ENCODE measurements around the gene C12orf56.
"Not testable (repeated sequence)": the region's sequence is repeated elsewhere in the genome, so short reads cannot be mapped to it uniquely, and the experiment has no call there.

The C12orf56 gene

GRCh38 chr12:64229240-64229639, 161.3 kb downstream of the C12orf56 start:
- H3K27me3 ChIP-seq (ENCODE audit: insufficient read depth, low read length), result no peaks in the 10 kb centered on the region
- 50% methylated on average over 4 of the region's 4 CpGs for WGBS
- H3K4me3 ChIP-seq (ENCODE audit: low read length), result no peak overlapping the region
- H3K9ac ChIP-seq (ENCODE audit: low read depth, low read length), result no peak overlapping the region
- no peaks in the 10 kb centered on the region for H3K36me3 ChIP-seq (ENCODE audit: insufficient read depth, low read length)
- no peak overlapping the region for H3K27ac ChIP-seq (ENCODE audit: low read depth, low read length)
- 0 out of 2 replicates have a peak, but pooled peaks cover 2% of the 10 kb centered on the region for H3K9me3 ChIP-seq (ENCODE audit: insufficient read depth, low read depth, low read length)
- H3K4me1 ChIP-seq (ENCODE audit: insufficient read depth, low read length), result no peaks in the 10 kb centered on the region

- no peak overlapping the region for H3K27ac ChIP-seq (ENCODE audit: low read depth, low read length)
- H3K9me3 ChIP-seq (ENCODE audit: insufficient read depth, low read depth, low read length), result 0 out of 2 replicates have a peak, but pooled peaks cover 2% of the 10 kb centered on the region
- H3K9ac ChIP-seq (ENCODE audit: low read depth, low read length), result no peak overlapping the region
- WGBS, result 63% methylated on average over 1 of the region's 2 CpGs
- peaks cover 9% of the 10 kb centered on the region for H3K4me1 ChIP-seq (ENCODE audit: insufficient read depth, low read length)
- no peaks in the 10 kb centered on the region for H3K36me3 ChIP-seq (ENCODE audit: insufficient read depth, low read length)
- no peaks in the 10 kb centered on the region for H3K27me3 ChIP-seq (ENCODE audit: insufficient read depth, low read length)
- no peak overlapping the region for H3K4me3 ChIP-seq (ENCODE audit: low read length)
These were observed 164.9 kb downstream of the C12orf56 start for GRCh38 chr12:64225626-64226025.

GRCh38 chr12:64222009-64222765, 168.4 kb downstream of the C12orf56 start, which contains the start of gene KICS2:
Gene KICS2, minus strand, starts transcription at chr12:64222296. Its CDS starts 59 bp downstream, at chr12:64222237.
- Histone ChIP-seq H3K4me1 (ENCODE audit: insufficient read depth, low read length) (peaks cover 35% of the 10 kb centered on the region), H3K27me3 (ENCODE audit: insufficient read depth, low read length) (no peaks in the 10 kb centered on the region)
- WGBS, result under 1% methylated on average over 56 of the region's 56 CpGs

GRCh38 chr12:64221651-64222008, 168.9 kb downstream of the C12orf56 start:
- Histone ChIP-seq H3K36me3 (ENCODE audit: insufficient read depth, low read length) (no peaks in the 10 kb centered on the region), H3K9me3 (ENCODE audit: insufficient read depth, low read depth, low read length) (no peaks in the 10 kb centered on the region), H3K4me3 (ENCODE audit: low read length) (peak overlapping the region; percentile 87), H3K27me3 (ENCODE audit: insufficient read depth, low read length) (no peaks in the 10 kb centered on the region), H3K4me1 (ENCODE audit: insufficient read depth, low read length) (peaks cover 35% of the 10 kb centered on the region), H3K9ac (ENCODE audit: low read depth, low read length) (peak overlapping the region; percentile 91), H3K27ac (ENCODE audit: low read depth, low read length) (peak overlapping the region; percentile 88)
- WGBS, result under 1% methylated on average over 16 of the region's 16 CpGs

More at GRCh38 chr12:64222009-64222765, 168.4 kb downstream of the C12orf56 start, which contains the start of gene KICS2:
- H3K9ac ChIP-seq (ENCODE audit: low read depth, low read length), result peak within 1 kb of the TSS; percentile 91
- H3K4me3 ChIP-seq (ENCODE audit: low read length), result peak within 1 kb of the TSS; percentile 87
- no peaks in the 10 kb centered on the region for H3K36me3 ChIP-seq (ENCODE audit: insufficient read depth, low read length)
- H3K27ac ChIP-seq (ENCODE audit: low read depth, low read length), result peak within 1 kb of the TSS; percentile 88
- H3K9me3 ChIP-seq (ENCODE audit: insufficient read depth, low read depth, low read length), result no peaks in the 10 kb centered on the region

GRCh38 chr12:64220046-64220445, 170.5 kb downstream of the C12orf56 start:
- no peaks in the 10 kb centered on the region for H3K9me3 ChIP-seq (ENCODE audit: insufficient read depth, low read depth, low read length)
- H3K27me3 ChIP-seq (ENCODE audit: insufficient read depth, low read length), result no peaks in the 10 kb centered on the region
- H3K9ac ChIP-seq (ENCODE audit: low read depth, low read length), result peak overlapping the region; percentile 25; the same call in 1 of the 2 replicates
- WGBS, result 84% methylated on average over 2 of the region's 3 CpGs
- H3K27ac ChIP-seq (ENCODE audit: low read depth, low read length), result no peak overlapping the region
- H3K36me3 ChIP-seq (ENCODE audit: insufficient read depth, low read length), result peaks cover 3% of the 10 kb centered on the region; the same call in 1 of the 2 replicates
- peaks cover 35% of the 10 kb centered on the region for H3K4me1 ChIP-seq (ENCODE audit: insufficient read depth, low read length)
- no peak overlapping the region for H3K4me3 ChIP-seq (ENCODE audit: low read length)

- H3K4me3 ChIP-seq (ENCODE audit: low read length), result no peak overlapping the region
- H3K27ac ChIP-seq (ENCODE audit: low read depth, low read length), result peak overlapping the region; percentile 56
- WGBS, result 79% methylated on average over 2 of the region's 2 CpGs
- H3K36me3 ChIP-seq (ENCODE audit: insufficient read depth, low read length), result peaks cover 6% of the 10 kb centered on the region; the same call in 1 of the 2 replicates
- no peaks in the 10 kb centered on the region for H3K9me3 ChIP-seq (ENCODE audit: insufficient read depth, low read depth, low read length)
- H3K27me3 ChIP-seq (ENCODE audit: insufficient read depth, low read length), result no peaks in the 10 kb centered on the region
- no peak overlapping the region for H3K9ac ChIP-seq (ENCODE audit: low read depth, low read length)
- peaks cover 35% of the 10 kb centered on the region for H3K4me1 ChIP-seq (ENCODE audit: insufficient read depth, low read length)
These were observed 171.4 kb downstream of the C12orf56 start for GRCh38 chr12:64219145-64219544.

- H3K4me1 ChIP-seq (ENCODE audit: insufficient read depth, low read length), result peaks cover 35% of the 10 kb centered on the region
- 90% methylated on average over 5 of the region's 5 CpGs for WGBS
- peaks cover 6% of the 10 kb centered on the region; the same call in 1 of the 2 replicates for H3K36me3 ChIP-seq (ENCODE audit: insufficient read depth, low read length)
- H3K27ac ChIP-seq (ENCODE audit: low read depth, low read length), result peak overlapping the region; percentile 56; the same call in 1 of the 2 replicates
- H3K9me3 ChIP-seq (ENCODE audit: insufficient read depth, low read depth, low read length), result no peaks in the 10 kb centered on the region
- no peak overlapping the region for H3K9ac ChIP-seq (ENCODE audit: low read depth, low read length)
- H3K4me3 ChIP-seq (ENCODE audit: low read length), result no peak overlapping the region
- H3K27me3 ChIP-seq (ENCODE audit: insufficient read depth, low read length), result no peaks in the 10 kb centered on the region
These were observed 172.0 kb downstream of the C12orf56 start for GRCh38 chr12:64218597-64218996.

- not testable (repeated sequence) for H3K9ac ChIP-seq (ENCODE audit: low read depth, low read length); H3K4me3 ChIP-seq (ENCODE audit: low read length); H3K9me3 ChIP-seq (ENCODE audit: insufficient read depth, low read depth, low read length); H3K27ac ChIP-seq (ENCODE audit: low read depth, low read length); H3K36me3 ChIP-seq (ENCODE audit: insufficient read depth, low read length); H3K27me3 ChIP-seq (ENCODE audit: insufficient read depth, low read length)
- 97% methylated on average over 7 of the region's 7 CpGs for WGBS
- H3K4me1 ChIP-seq (ENCODE audit: insufficient read depth, low read length), result peaks cover 35% of the 10 kb centered on the region
These were observed 172.9 kb downstream of the C12orf56 start for GRCh38 chr12:64217643-64218042.

GRCh38 chr12:64216239-64216638, 174.3 kb downstream of the C12orf56 start:
- H3K4me3 ChIP-seq (ENCODE audit: low read length), result no peak overlapping the region
- no peaks in the 10 kb centered on the region for H3K27me3 ChIP-seq (ENCODE audit: insufficient read depth, low read length)
- H3K36me3 ChIP-seq (ENCODE audit: insufficient read depth, low read length), result peaks cover 20% of the 10 kb centered on the region
- peaks cover 33% of the 10 kb centered on the region for H3K4me1 ChIP-seq (ENCODE audit: insufficient read depth, low read length)
- H3K9me3 ChIP-seq (ENCODE audit: insufficient read depth, low read depth, low read length), result no peaks in the 10 kb centered on the region
- H3K9ac ChIP-seq (ENCODE audit: low read depth, low read length), result no peak overlapping the region
- no peak overlapping the region for H3K27ac ChIP-seq (ENCODE audit: low read depth, low read length)

Data from HUES64 (cell line).